ENCODE results near the gene CEACAM16.

CEACAM16 gene

GRCh38 chr19:44697670-44698034, 1.3 kb upstream of the CEACAM16 start:
- peak overlapping the region; percentile 8; the same call in 1 of the 2 replicates for H3K27ac ChIP-seq
- TF ChIP-seq CTCF (conservative IDR thresholded peaks at IDR 0.05), result no peak
- no peak for TF ChIP-seq ZFX (IDR thresholded peaks at IDR 0.05)

DNA sequence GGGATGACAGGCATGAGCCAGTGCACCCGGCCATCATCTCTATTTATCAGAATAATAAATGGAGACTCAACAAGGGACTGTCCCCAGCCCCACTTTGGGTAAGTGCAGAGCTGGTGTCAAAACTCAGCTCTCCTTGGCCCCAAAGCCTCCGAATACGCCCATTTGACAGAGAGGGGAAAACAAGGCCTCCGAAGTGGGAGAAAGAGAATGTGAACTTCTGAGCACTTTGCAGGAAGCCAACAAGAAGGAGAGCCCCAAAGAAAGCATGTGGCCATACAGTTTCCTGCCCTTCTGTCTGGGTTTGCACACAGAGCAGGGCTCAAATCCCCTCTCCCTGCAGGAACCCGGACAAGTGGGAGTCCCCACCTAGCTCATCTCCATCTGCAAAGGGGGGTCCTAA, 1.6 kb downstream of the CEACAM16 start:
- no peak overlapping the region for H3K27ac ChIP-seq
- TF ChIP-seq CTCF (conservative IDR thresholded peaks at IDR 0.05) (no peak), ZFX (IDR thresholded peaks at IDR 0.05) (no peak)

GRCh38 chr19:44701228-44701627, 2.3 kb downstream of the CEACAM16 start:
- TF ChIP-seq ZFX (IDR thresholded peaks at IDR 0.05) (no peak), CTCF (conservative IDR thresholded peaks at IDR 0.05) (no peak)
- no peak overlapping the region for H3K27ac ChIP-seq

- TF ChIP-seq CTCF (conservative IDR thresholded peaks at IDR 0.05), result no peak
- no peak for TF ChIP-seq ZFX (IDR thresholded peaks at IDR 0.05)
- H3K27ac ChIP-seq, result no peak overlapping the region
Measured at GRCh38 chr19:44702551-44703176, 3.7 kb downstream of the CEACAM16 start.

GRCh38 chr19:44703336-44704078, 4.6 kb downstream of the CEACAM16 start:
- no peak overlapping the region for H3K27ac ChIP-seq
- TF ChIP-seq ZFX (IDR thresholded peaks at IDR 0.05) (no peak), CTCF (conservative IDR thresholded peaks at IDR 0.05) (no peak)

- TF ChIP-seq CTCF (conservative IDR thresholded peaks at IDR 0.05) (no peak), ZFX (IDR thresholded peaks at IDR 0.05) (no peak)
Measured at GRCh38 chr19:44704982-44705381, 6.0 kb downstream of the CEACAM16 start.

DNA sequence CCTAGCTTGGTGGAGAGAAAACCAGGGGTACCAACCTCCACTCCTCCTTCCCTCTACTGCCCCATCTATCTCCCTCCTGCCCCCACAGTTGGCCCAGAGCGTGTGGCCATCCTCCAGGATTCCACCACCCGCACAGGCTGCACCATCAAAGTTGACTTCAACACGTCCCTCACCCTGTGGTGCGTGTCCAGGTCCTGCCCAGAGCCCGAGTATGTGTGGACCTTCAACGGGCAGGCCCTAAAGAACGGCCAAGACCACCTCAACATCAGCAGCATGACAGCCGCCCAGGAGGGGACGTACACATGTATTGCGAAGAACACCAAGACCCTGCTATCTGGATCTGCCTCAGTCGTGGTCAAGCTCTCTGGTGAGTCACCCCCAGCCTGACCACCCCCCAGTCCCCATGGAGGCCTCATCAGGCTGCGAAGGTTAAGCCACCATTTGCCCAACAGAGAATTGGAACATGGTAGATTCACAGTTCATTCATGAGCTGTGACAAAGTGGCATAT, 6.6 kb downstream of the CEACAM16 start:
- TF ChIP-seq CTCF (conservative IDR thresholded peaks at IDR 0.05) (no peak), ZFX (IDR thresholded peaks at IDR 0.05) (no peak)
- no peak overlapping the region for H3K27ac ChIP-seq

More at GRCh38 chr19:44704982-44705381, 6.0 kb downstream of the CEACAM16 start:
- H3K27ac ChIP-seq, result no peak overlapping the region
